Activated CD4-positive, alpha-beta memory T cell treated with anti-CD3 and anti-CD28 coated beads, Interleukin-2, amount 10 ng/mL, durations not matched to agents 7 days and 5 days (primary cell): ENCODE data around the gene LRRC3C. TPM values are rescaled to one million over a fixed set of nuclear protein-coding genes. Genes with fewer than 3 reads are reported as not detected.
"Not testable (repeated sequence)": the region's sequence is repeated elsewhere in the genome, so short reads cannot be mapped to it uniquely, and the experiment has no call there.

Experiments used
- CTCF ChIA-PET: fragments of 350-600 bp; sonication (Branson Sonifier 250); formaldehyde crosslinking; loops from one replicate; lab custom pipeline; 2021; ENCODE audit warnings: antibody characterized with exemption, inconsistent platforms; lab: Charles Lee
- POLR2A ChIA-PET: fragments of 350-600 bp; sonication (Branson Sonifier 250); formaldehyde crosslinking; loops from one replicate; lab custom pipeline; 2021; ENCODE audit warnings: antibody characterized with exemption; lab: Charles Lee
- DNase-seq: peaks from one replicate; pipeline ENCODE4 v3.0.0-alpha.2; 2020
- H3K27ac Mint-ChIP-seq: one replicate; pipeline ENCODE4 v1.8.0; 2021; ENCODE audit warnings: mild to moderate bottlenecking, mixed read lengths
- H3K27me3 Mint-ChIP-seq: one replicate; pipeline ENCODE4 v1.8.0; 2021; ENCODE audit warnings: mixed read lengths
- H3K36me3 Mint-ChIP-seq: one replicate; pipeline ENCODE4 v1.8.0; 2021; ENCODE audit warnings: low read depth, mixed read lengths
- H3K4me1 Mint-ChIP-seq: one replicate; pipeline ENCODE4 v1.8.0; 2021; ENCODE audit warnings: mixed read lengths
- H3K4me3 Mint-ChIP-seq: one replicate; pipeline ENCODE4 v1.8.0; 2021; ENCODE audit warnings: mild to moderate bottlenecking, mixed read lengths
- H3K9me3 Mint-ChIP-seq: one replicate; pipeline ENCODE4 v1.8.0; 2021; ENCODE audit warnings: mixed read lengths
- total RNA-seq, 2 experiments: library from RNA; stranded (reverse); gene quantifications; one replicate each; pipeline ENCODE4 v1.2.3, GENCODE V29; 2021

LRRC3C gene, protein sequence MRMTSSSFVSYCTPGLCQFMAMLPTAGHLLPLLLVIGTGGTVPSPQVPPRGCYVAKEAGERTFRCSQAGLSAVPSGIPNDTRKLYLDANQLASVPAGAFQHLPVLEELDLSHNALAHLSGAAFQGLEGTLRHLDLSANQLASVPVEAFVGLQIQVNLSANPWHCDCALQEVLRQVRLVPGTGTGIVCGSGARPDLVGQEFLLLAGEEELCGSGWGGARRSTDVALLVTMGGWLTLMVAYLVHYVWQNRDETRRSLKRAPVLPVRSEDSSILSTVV
- total RNA-seq = not detected

DNA sequence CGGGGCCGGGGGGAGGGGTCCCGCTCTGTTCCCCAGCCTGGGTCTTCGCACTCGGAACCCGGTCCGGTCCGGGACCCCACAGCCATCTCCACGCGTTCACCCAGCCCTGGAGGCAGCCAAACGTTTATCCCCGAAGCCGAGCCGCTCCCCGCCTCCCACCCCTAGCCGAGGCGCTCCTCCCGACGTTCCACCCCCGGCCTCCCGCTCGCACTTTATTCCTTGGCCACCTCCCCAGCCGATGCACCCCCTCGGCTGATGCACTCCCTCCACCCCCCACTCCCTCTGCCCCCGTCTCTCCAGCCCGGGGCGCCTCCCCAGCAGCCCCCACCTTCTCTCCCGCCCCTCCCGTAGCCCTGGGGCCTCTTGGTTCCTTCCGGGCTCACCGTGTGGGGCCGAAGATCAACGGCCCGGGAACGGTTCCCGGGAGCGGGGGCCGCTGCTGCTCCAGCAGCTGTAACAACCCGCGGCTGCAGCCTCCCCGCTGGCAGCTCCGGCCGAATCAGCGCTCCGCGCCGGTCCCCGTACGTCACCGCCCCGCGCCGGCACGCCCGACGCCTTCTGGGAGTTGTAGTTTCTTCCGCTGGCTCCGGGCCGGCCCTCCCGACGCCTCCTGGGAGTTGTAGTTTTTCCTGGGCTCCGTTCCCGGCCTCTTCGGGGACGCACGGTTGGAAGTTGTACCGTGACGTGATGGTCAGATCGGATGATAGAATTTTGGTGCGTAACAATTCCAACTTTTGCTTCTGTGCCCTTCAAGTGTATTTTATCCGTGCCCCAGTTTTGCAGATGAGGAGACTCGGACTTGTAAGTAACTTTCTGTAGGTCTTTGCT is at the start of gene LRRC3C, which contains the start of gene ORMDL3:
TSS of gene LRRC3C (plus strand) at position 632 of the 828 bp plus-strand sequence. CDS start 13,792 bp downstream, outside the sequence.
TSS of gene ORMDL3 (minus strand) at position 501 of the 828 bp plus-strand sequence. CDS start 3,398 bp downstream, outside the sequence.
- Mint-ChIP-seq H3K4me3 (peak within 1 kb of the TSS; percentile 83), H3K27me3 (no peaks in the 10 kb centered on the region), H3K4me1 (peaks cover 62% of the 10 kb centered on the region), H3K9me3 (no peaks in the 10 kb centered on the region), H3K36me3 (peaks cover 30% of the 10 kb centered on the region), H3K27ac (peak within 1 kb of the TSS; percentile 95)
- POLR2A ChIA-PET = interaction anchor here (0.6 to 3.5 kb wide), 19 partner anchors 11 to 290 kb away, joined by 3 to 26 read pairs (median 4); partner anchors contain the start of gene PSMD3
- CTCF ChIA-PET = interaction anchor here (1.1 to 2.3 kb wide), 5 partner anchors 13 to 304 kb away, joined by 3 to 12 read pairs (median 4); partner anchors contain the start of gene PSMD3
- DNase-seq = peak; percentile 93

DNA sequence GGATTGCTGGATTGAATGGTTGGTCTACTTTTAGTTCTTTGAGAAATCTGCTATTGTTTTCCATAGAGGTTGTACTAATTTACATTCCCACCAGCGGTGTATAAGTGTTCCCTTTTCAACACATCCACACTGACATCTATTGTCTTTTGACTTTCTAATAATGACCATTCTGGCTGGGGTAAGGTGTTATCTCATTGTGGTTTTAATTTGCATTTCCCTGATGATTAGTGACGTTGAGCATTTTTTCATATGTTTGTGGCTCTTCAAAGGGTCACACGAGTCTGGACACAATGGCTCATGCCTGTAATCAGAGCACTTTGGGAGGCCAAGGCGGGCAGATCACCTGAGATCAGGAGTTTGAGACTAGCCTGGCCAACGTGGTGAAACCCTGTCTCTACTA is 41.4 kb upstream of the LRRC3C start:
- H3K27me3 Mint-ChIP-seq = peaks cover 19% of the 10 kb centered on the region
- H3K27ac Mint-ChIP-seq, DNase-seq, H3K4me3 Mint-ChIP-seq, H3K4me1 Mint-ChIP-seq, H3K36me3 Mint-ChIP-seq, H3K9me3 Mint-ChIP-seq, CTCF ChIA-PET: not testable (repeated sequence)
- POLR2A ChIA-PET = interaction anchor here (0.6 kb wide), 1 partner anchor 8 kb away, joined by 3 read pairs; no protein-coding TSS in a partner anchor

DNA sequence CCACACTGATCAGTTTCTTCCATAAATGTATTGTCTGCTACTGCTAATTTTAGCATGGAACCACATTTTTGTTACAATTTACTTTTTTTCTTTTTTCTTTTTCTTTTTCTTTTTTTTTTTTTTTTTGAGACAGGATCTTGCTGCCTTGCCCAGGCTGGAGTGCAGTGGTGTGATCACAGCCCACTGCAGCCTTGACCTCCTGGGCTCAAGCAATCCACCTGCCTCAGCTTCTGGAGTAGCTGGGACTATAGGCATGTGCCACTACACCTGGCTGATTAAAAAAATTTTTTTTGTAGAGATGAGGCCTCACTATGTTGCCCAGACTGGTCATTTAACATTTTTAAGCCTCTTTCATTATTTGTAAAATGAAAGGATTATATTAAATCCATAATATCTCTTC is 40.5 kb upstream of the LRRC3C start:
- DNase-seq = no peak
- Mint-ChIP-seq H3K4me1 (no peaks in the 10 kb centered on the region), H3K27me3 (peaks cover 20% of the 10 kb centered on the region), H3K4me3 (no peak overlapping the region), H3K9me3 (no peaks in the 10 kb centered on the region), H3K27ac (no peak overlapping the region), H3K36me3 (no peaks in the 10 kb centered on the region)
- POLR2A ChIA-PET = no interaction called here
- CTCF ChIA-PET = no interaction called here

DNA sequence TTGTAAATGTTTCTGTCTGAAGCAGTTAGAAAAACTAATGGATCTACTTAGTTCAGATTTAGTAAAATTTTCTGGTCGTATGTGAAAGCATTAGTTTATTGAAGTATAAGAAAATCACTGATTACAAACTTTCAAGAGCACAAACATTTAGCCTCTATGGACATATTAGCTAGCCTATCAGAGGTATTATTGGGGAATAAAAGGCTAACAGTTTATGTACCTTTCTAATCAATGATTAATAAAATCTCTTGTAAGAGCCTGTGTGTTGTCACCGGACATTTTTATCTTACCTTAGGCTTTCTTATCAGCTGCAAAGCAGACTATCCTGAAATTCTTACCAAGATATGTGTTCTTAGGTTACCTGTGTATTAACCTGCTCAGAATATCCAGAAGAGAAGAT is 38.3 kb upstream of the LRRC3C start:
- Mint-ChIP-seq H3K27me3 (peaks cover 25% of the 10 kb centered on the region), H3K36me3 (no peaks in the 10 kb centered on the region), H3K9me3 (no peaks in the 10 kb centered on the region), H3K4me3 (no peak overlapping the region), H3K4me1 (no peaks in the 10 kb centered on the region), H3K27ac (no peak overlapping the region)
- CTCF ChIA-PET = interaction anchor here (1.0 kb wide), 1 partner anchor 22 kb away, joined by 3 read pairs; no protein-coding TSS in a partner anchor
- DNase-seq = no peak
- POLR2A ChIA-PET = no interaction called here

- POLR2A ChIA-PET = interaction anchor here (1.3 to 1.7 kb wide), 4 partner anchors 8 to 31 kb away, joined by 3 to 7 read pairs (median 4); no protein-coding TSS in a partner anchor
- no peak for DNase-seq
- H3K4me3 Mint-ChIP-seq = no peak overlapping the region
Measured at GRCh38 chr17:39894681-39895376, 32.7 kb upstream of the LRRC3C start.

GRCh38 chr17:39898088-39898487 is 29.4 kb upstream of the LRRC3C start:
- ChIA-PET CTCF (no interaction called here), POLR2A (no interaction called here)
- H3K36me3 Mint-ChIP-seq = peaks cover 10% of the 10 kb centered on the region
- H3K4me3 Mint-ChIP-seq = no peak overlapping the region
- no peak overlapping the region for H3K27ac Mint-ChIP-seq
- peaks cover 13% of the 10 kb centered on the region for H3K4me1 Mint-ChIP-seq
- no peak for DNase-seq
- H3K27me3 Mint-ChIP-seq = no peaks in the 10 kb centered on the region
- H3K9me3 Mint-ChIP-seq = no peaks in the 10 kb centered on the region

More at GRCh38 chr17:39894681-39895376, 32.7 kb upstream of the LRRC3C start:
- H3K36me3 Mint-ChIP-seq = no peaks in the 10 kb centered on the region
- CTCF ChIA-PET = interaction anchor here (0.8 to 2.0 kb wide), 4 partner anchors 8 to 181 kb away, joined by 3 to 9 read pairs (median 4); partner anchors contain the start of genes MIEN1 and PSMD3
- peaks cover 8% of the 10 kb centered on the region for H3K27me3 Mint-ChIP-seq
- H3K4me1 Mint-ChIP-seq = peaks cover 10% of the 10 kb centered on the region
- H3K9me3 Mint-ChIP-seq = no peaks in the 10 kb centered on the region
- H3K27ac Mint-ChIP-seq = peak overlapping the region; percentile 23

- H3K4me1 Mint-ChIP-seq = peaks cover 23% of the 10 kb centered on the region
- peaks cover 14% of the 10 kb centered on the region for H3K36me3 Mint-ChIP-seq
- H3K4me3 Mint-ChIP-seq = no peak overlapping the region
- no peak for DNase-seq
- ChIA-PET POLR2A (interaction anchor here (0.9 kb wide), 1 partner anchor 80 kb away, joined by 3 read pairs; no protein-coding TSS in a partner anchor), CTCF (interaction anchor here (0.9 to 1.0 kb wide), 2 partner anchors 16 to 81 kb away, joined by 3 to 4 read pairs; partner anchors contain the start of gene PSMD3)
- H3K9me3 Mint-ChIP-seq = no peaks in the 10 kb centered on the region
- no peak overlapping the region for H3K27ac Mint-ChIP-seq
- H3K27me3 Mint-ChIP-seq = no peaks in the 10 kb centered on the region
Measured at GRCh38 chr17:39899215-39899614, 28.3 kb upstream of the LRRC3C start.

GRCh38 chr17:39902027-39902426 is 25.5 kb upstream of the LRRC3C start:
- H3K4me3 Mint-ChIP-seq, H3K9me3 Mint-ChIP-seq, H3K27ac Mint-ChIP-seq, POLR2A ChIA-PET, H3K27me3 Mint-ChIP-seq, DNase-seq: not testable (repeated sequence)
- CTCF ChIA-PET = interaction anchor here (1.2 to 1.5 kb wide), 2 partner anchors 7 to 83 kb away, joined by 4 to 5 read pairs; no protein-coding TSS in a partner anchor
- Mint-ChIP-seq H3K4me1 (peaks cover 34% of the 10 kb centered on the region), H3K36me3 (peaks cover 40% of the 10 kb centered on the region)

GRCh38 chr17:39903158-39903884 is 24.2 kb upstream of the LRRC3C start:
- ChIA-PET POLR2A (interaction anchor here (2.6 kb wide), 1 partner anchor 23 kb away, joined by 9 read pairs; no protein-coding TSS in a partner anchor), CTCF (interaction anchor here (0.9 to 1.5 kb wide), 3 partner anchors 9 to 84 kb away, joined by 3 to 5 read pairs (median 4); no protein-coding TSS in a partner anchor)
- DNase-seq = peak; percentile 43
- H3K9me3 Mint-ChIP-seq = no peaks in the 10 kb centered on the region
- peak overlapping the region; percentile 81 for H3K27ac Mint-ChIP-seq
- H3K4me3 Mint-ChIP-seq = peak overlapping the region; percentile 19
- H3K4me1 Mint-ChIP-seq = peaks cover 34% of the 10 kb centered on the region
- H3K27me3 Mint-ChIP-seq = no peaks in the 10 kb centered on the region
- H3K36me3 Mint-ChIP-seq = peaks cover 47% of the 10 kb centered on the region

DNA sequence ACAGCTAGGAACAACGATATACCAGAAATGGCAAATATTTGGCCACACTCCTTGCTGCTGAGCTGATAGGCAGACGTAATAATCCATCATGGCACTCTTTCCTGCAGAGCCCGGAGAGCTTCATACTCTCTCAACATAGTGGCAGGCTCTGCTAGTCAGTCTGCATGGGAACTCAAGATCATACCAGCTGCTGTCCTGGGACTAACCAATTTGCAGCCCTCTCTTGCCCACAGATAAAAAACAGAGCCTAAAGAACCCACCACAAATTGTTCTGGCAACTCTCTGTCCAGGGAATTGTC is 22.6 kb upstream of the LRRC3C start:
- Mint-ChIP-seq H3K27me3 (no peaks in the 10 kb centered on the region), H3K27ac (no peak overlapping the region), H3K4me1 (peaks cover 34% of the 10 kb centered on the region), H3K4me3 (no peak overlapping the region), H3K9me3 (no peaks in the 10 kb centered on the region), H3K36me3 (peaks cover 59% of the 10 kb centered on the region)
- ChIA-PET CTCF (no interaction called here), POLR2A (interaction anchor here (1.2 to 2.6 kb wide), 3 partner anchors 11 to 75 kb away, joined by 3 to 9 read pairs (median 6); partner anchors contain the start of gene PSMD3)
- no peak for DNase-seq

- DNase-seq = no peak
- ChIA-PET POLR2A (interaction anchor here (1.8 to 2.2 kb wide), 2 partner anchors 13 to 18 kb away, joined by 6 to 8 read pairs; partner anchors contain the start of genes LRRC3C and ORMDL3), CTCF (no interaction called here)
- Mint-ChIP-seq H3K36me3 (peaks cover 67% of the 10 kb centered on the region), H3K27me3 (no peaks in the 10 kb centered on the region), H3K27ac (no peak overlapping the region), H3K4me1 (peaks cover 23% of the 10 kb centered on the region), H3K9me3 (no peaks in the 10 kb centered on the region), H3K4me3 (no peak overlapping the region)
Measured at GRCh38 chr17:39908789-39909352, 18.7 kb upstream of the LRRC3C start.
